ENCODE results near the gene GALNT1.

- TF ChIP-seq CTCF (IDR thresholded peaks at IDR 0.05 in 8 of 11, conservative IDR thresholded peaks at IDR 0.05 in 3 of 11): no peak
- TF ChIP-seq POLR2A (IDR thresholded peaks at IDR 0.05): no peak
- no peak for TF ChIP-seq POLR2AphosphoS5 (IDR thresholded peaks at IDR 0.05)
These were observed 34.4 kb upstream of the GALNT1 start for GRCh38 chr18:35547008-35547605.
